CD4-positive, alpha-beta T cell treated with Interleukin-15 for 4 hours (primary cell): ENCODE results near the gene PTPN14.
"Not testable (repeated sequence)": the region's sequence is repeated elsewhere in the genome, so short reads cannot be mapped to it uniquely, and the experiment has no call there.

Source experiments
- DNase-seq: peaks from one replicate; pipeline ENCODE4 v3.0.0-alpha.2; 2020; ENCODE audit warnings: low spot score

PTPN14 gene

GRCh38 chr1:214551436-214552173, at the start of gene PTPN14:
PTPN14 (minus strand) TSS chr1:214551602; CDS start chr1:214464803, 86,799 bp downstream.
- no peak for DNase-seq

GRCh38 chr1:214593158-214593557, 41.8 kb upstream of the PTPN14 start:
- no peak for DNase-seq

GRCh38 chr1:214591918-214592317, 40.5 kb upstream of the PTPN14 start:
- DNase-seq, result not testable (repeated sequence)

- no peak for DNase-seq
These were observed 39.3 kb upstream of the PTPN14 start for GRCh38 chr1:214590696-214591095.

GRCh38 chr1:214588963-214589597, 37.7 kb upstream of the PTPN14 start:
- no peak for DNase-seq

- no peak for DNase-seq
These were observed 35.8 kb upstream of the PTPN14 start for GRCh38 chr1:214587165-214587564.

- no peak for DNase-seq
These were observed 35.2 kb upstream of the PTPN14 start for GRCh38 chr1:214586621-214587020.

- DNase-seq, result no peak
These were observed 33.7 kb upstream of the PTPN14 start for GRCh38 chr1:214584805-214585766.

GRCh38 chr1:214583824-214584554, 32.6 kb upstream of the PTPN14 start:
- no peak for DNase-seq

GRCh38 chr1:214583113-214583512, 31.7 kb upstream of the PTPN14 start:
- no peak for DNase-seq

GRCh38 chr1:214582289-214582891, 31.0 kb upstream of the PTPN14 start:
- DNase-seq, result no peak

- no peak for DNase-seq
These were observed 30.4 kb upstream of the PTPN14 start for GRCh38 chr1:214581785-214582184.

- DNase-seq, result no peak
These were observed 27.8 kb upstream of the PTPN14 start for GRCh38 chr1:214579183-214579582.

- DNase-seq, result not testable (repeated sequence)
These were observed 24.7 kb upstream of the PTPN14 start for GRCh38 chr1:214576120-214576519.

- DNase-seq, result no peak
These were observed 23.4 kb upstream of the PTPN14 start for GRCh38 chr1:214574598-214575411.

- DNase-seq, result no peak
These were observed 22.2 kb upstream of the PTPN14 start for GRCh38 chr1:214573386-214574318.

- DNase-seq, result no peak
These were observed 19.9 kb upstream of the PTPN14 start for GRCh38 chr1:214571281-214571680.

GRCh38 chr1:214570442-214570841, 19.0 kb upstream of the PTPN14 start:
- DNase-seq, result no peak

- DNase-seq, result no peak
These were observed 18.1 kb upstream of the PTPN14 start for GRCh38 chr1:214569357-214570004.
